ENCODE data around the gene DNAJC12.

DNA sequence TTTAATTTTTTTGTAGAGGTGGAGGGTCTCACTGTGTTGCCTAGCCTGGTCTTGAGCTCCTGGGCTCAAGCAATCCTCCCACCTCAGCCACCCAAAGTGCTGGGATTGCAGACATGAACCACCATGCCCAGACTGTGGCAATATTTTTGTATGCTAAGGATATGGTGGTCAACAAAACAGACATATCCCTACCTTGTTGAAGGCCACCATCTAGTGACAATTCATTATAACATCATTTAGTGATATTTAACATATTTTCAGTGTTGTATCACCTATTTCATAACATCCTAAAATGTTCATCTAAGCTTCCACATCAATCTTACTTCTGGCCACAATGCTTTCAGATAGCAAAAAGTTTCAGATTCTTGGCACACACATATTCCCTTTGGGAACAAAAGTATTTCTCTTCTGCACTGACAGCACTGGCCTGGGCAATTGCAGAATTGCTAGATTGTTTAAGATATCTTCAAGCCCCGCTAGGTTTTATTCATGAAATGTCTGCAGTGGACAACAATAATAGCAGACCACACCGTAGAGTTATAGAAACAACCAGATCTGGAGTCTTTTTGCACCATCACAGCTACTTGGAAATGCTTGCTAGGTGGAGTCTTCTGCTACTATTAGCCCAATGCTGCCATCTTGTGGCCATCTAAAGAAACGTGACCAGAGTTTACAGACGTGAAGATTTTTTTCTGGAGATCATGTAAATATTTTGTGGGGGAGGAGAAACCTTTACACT, 58.4 kb downstream of the DNAJC12 start:
- TF ChIP-seq EZH2 (IDR thresholded peaks at IDR 0.05; ENCODE audit: borderline replicate concordance, insufficient read depth, low read depth, low read length, poor library complexity, severe bottlenecking) = no peak
- peak; percentile 90 for TF ChIP-seq CTCF (IDR thresholded peaks at IDR 0.05)
